C4-2B (cell line): Measurements from ENCODE around the gene GCSAM.

ENCODE experiments used
- H3K27ac ChIP-seq: fragments of 450-650 bp; 2 replicates; pipeline ENCODE4 v1.5.1; 2017
- ZFX ChIP-seq: fragments of 450-650 bp; IDR thresholded peaks from 2 replicates; pipeline ENCODE4 v1.6.1; 2017
- TF ChIP-seq, protein P1 (sequence below): fragments of 450-650 bp; conservative IDR thresholded peaks from 2 replicates; pipeline ENCODE4 v1.5.1; 2017; ENCODE audit warnings: mild to moderate bottlenecking

GCSAM gene

DNA sequence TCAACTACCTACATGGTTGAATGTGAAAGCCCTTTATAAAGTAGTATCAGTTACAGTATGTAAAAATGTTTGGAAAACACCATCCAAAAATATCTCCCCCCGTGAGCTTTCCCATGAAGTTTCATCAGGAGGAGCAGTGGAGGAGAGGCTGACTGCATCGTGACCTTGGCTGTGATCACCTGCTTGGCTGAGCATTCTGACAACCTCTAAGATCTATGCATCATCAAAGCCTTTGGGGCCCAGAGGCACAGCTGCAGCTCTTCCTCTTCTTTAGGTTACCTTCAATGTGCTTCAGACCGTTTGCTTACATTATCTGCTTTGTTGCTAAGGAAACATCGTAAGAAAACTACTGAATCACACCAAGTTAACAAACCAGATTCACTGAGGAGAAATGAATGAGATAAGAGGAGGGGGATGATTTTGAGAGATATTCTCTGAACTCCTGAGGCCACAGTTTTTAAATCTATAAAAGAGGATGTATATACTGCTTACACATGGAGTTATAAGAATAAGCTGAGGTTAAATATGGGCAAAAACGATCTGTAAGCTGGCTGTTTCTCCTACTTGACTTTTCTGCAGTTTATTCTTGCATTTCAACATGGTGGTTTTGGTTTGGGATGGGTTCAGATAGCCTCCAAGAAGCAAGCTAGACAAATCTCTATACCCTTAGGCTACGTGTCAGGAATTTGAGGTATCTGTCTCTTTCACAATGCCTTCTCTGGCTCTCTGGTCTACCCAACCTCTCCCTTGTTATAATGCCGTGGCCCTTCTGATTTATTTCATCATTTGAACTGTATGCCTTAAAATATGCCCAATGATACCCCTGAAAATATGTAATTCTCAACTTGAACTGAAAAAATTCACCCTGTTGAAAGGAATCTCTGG is 4.0 kb downstream of the GCSAM start:
- TF ChIP-seq, protein P1, sequence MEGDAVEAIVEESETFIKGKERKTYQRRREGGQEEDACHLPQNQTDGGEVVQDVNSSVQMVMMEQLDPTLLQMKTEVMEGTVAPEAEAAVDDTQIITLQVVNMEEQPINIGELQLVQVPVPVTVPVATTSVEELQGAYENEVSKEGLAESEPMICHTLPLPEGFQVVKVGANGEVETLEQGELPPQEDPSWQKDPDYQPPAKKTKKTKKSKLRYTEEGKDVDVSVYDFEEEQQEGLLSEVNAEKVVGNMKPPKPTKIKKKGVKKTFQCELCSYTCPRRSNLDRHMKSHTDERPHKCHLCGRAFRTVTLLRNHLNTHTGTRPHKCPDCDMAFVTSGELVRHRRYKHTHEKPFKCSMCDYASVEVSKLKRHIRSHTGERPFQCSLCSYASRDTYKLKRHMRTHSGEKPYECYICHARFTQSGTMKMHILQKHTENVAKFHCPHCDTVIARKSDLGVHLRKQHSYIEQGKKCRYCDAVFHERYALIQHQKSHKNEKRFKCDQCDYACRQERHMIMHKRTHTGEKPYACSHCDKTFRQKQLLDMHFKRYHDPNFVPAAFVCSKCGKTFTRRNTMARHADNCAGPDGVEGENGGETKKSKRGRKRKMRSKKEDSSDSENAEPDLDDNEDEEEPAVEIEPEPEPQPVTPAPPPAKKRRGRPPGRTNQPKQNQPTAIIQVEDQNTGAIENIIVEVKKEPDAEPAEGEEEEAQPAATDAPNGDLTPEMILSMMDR, result no peak
- no peak for TF ChIP-seq ZFX
- H3K27ac ChIP-seq, result no peak overlapping the region

DNA sequence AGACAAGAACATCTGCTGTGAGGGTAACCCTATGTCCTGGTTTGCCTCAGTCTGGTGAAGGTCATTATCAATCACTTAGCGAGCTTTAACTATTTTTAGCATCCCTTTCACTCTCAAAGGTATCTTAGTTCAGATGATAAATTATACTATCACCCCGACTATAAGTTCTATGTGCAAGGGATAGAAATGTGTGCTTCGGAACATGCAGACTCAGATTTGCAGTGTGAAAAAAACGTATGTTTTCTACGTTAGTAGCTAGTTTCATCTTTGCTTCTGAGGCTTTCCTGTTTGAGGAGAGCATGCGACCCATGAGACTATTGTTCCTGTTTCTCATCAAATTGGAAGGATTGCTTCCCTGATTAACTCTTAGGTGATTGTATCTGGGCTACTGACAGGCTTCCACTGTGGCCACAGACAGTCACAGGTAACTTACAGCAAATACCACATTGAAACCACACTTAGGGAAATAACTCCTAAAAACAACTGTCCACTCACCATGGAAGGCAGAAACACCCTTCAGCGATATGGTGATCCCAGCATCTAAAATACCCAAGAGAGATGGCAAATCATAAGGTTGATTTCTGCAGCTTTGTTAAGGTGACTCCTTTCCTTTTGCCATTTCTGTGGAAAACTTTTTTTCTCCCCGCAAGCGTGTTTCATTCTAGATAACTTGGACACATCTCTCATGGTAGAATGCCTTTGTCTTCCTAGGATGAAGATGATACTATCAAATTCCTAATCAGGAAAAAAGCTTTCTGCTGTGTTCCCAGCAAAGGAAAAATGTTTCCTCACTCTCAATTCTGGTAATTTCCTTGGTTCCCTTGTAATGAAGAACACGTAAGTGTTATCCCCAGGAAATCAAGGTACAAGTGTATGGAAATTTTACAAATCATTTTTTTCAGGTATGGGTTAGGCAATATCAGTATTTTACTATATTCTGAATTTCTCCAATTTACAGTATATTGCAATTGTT is 5.2 kb downstream of the GCSAM start:
- TF ChIP-seq, protein P1, result no peak
- TF ChIP-seq ZFX, result no peak
- H3K27ac ChIP-seq, result no peak overlapping the region

DNA sequence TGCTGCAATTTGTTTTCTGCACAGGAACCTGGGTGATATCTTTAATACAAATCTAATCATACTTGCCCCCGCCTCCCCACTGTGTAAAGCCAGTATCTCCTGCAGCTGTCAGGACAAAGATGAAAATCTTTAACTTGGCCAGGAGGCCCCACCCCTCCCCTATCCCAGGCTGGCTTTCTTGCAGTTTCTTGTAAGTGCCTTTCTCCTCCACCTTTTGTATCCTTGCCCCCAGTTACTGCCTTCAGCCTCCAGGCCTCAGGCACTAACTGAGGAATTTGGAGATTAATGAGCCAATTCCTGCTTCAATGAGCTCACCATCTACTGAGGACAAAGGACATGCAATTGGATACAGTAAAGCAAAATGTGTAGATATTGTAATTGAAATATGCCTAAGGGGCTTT is 6.5 kb downstream of the GCSAM start:
- TF ChIP-seq, protein P1, result no peak
- TF ChIP-seq ZFX, result no peak
- H3K27ac ChIP-seq, result no peak overlapping the region

DNA sequence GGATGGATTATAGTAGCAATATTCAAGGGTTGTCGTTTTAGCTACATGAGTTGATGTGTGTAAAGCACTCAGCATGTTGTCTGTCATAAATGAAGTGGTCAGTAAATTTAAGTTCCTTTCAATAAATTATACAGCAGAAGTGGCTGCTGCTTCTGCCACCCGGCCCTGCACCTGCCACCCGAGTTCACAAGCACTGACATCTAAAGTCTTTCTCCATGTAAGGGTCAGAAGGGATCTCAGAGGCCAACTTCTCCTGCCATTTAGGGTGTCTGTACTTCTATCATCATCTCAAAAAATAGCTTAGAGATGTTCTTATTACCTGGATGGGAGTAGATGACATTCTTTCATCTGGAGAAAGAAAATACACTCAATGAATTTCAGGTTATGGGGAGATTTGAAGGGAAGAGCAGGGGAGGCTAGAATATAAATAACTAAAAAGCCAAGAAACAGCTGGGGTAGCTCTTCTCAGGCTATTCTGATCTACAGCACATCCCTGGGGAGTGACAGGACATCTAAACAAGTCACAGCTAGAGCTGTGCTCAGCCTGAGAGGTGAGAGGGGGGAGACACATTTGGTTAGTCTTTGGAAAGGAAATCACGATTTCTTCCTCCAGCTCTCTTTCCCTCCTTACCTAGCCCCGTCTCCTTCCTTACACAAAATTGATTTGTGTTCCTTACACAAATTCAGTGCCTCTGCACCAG is 8.0 kb downstream of the GCSAM start:
- no peak overlapping the region for H3K27ac ChIP-seq
- TF ChIP-seq, protein P1, result no peak
- no peak for TF ChIP-seq ZFX

DNA sequence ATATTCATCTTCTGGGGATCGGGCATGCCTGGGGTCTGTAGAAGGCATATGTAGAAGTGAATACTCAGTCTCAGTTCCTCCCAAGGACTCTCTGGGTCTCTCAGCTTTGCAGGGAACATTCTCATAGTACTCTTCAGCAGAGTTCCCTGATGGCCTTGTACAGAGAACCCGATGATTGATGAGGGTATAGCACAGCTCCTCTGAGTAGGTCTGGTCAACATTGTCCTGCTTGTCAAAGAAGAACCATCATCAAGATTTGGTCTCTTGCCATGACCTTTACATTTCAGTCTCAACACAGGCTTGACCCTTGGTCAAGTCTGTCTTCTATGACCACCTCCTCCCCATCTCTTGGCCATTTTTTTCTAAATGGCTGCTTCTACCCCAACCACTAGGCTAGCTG is 9.5 kb downstream of the GCSAM start:
- TF ChIP-seq, protein P1, result no peak
- no peak for TF ChIP-seq ZFX
- no peak overlapping the region for H3K27ac ChIP-seq

DNA sequence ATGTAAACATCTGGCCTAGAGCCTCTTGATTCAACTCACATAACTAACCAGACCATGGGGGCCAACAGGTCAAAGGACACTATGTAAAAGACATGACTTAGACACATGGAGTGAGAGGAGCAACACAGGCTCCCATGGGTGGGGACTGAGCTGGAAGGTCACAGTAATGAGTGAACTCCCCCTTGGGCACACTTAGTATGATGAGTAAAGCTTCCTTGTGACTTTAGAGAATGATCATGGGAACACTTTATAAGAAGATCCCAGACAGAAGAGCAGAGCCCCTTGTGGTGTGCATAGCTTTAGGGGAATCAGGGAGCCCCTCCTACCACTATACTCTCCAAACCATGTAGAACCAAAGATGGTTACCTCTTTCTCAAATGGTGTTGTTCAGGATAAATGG is 10.2 kb downstream of the GCSAM start:
- TF ChIP-seq, protein P1, result no peak
- no peak for TF ChIP-seq ZFX
- no peak overlapping the region for H3K27ac ChIP-seq
